NCI-H82 (cell line): ENCODE results near the gene SLIT3.
"Not testable (repeated sequence)": the region's sequence is repeated elsewhere in the genome, so short reads cannot be mapped to it uniquely, and the experiment has no call there.

Experiments
- DNase-seq: peaks from one replicate; lab custom pipeline; 2025; lab: John Stamatoyannopoulos, UW

The SLIT3 gene

DNA sequence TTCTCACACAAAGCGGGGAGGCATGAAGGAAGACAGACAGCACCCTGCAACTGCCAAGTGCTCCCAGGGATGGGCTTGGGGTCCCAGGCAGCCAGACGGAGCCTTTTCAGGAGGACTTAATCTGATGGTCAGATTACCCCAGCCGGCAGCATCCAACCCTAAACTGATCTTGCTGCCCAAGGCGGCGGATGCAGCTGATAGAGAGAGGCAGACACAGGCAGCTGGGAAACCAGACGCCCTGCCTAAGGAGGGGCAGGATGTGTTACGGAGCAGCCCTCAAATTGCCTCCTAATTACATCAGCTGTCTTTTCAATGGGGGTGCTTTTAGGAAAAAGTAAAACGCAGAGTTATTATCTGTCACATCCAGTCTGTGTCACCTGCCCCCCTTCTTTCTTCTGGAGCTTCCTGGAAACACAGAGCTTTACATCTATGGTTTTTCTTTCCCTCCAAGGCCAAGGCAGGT, 530.9 kb downstream of the SLIT3 start:
- DNase-seq = peak; percentile 62

DNA sequence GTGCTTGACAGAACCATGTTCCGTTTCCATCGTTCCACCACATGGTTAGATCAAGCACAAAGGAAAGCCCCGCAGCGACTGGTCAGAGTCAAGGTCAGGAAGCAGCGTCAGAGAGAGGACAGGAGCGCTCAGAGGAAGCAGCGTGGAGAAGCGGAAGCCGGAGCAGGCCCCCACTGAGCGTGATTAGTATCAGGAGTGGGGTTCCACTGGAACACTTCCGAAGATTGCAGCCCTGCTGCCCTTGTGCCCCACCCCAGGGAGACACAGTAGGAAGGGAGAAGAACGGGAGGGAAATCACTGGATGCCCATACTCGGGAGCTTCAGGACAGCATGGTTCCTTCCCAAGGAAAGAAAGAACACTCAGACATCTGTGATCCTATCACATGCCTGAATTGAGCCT, 532.8 kb downstream of the SLIT3 start:
- no peak for DNase-seq

DNA sequence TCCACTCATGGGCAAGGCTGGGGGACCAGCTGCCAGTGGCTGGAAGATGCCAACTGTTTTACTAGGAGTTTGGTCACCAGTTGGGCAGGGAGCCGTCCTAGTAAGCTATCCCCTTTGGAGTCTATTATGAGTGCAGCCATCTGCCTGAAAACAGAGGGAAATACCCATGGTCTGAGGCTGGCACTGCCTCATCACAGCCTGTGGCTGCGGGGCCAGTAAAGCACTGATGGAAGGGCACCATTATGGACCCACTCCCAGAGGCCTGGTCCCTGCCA, 534.6 kb downstream of the SLIT3 start:
- no peak for DNase-seq

DNA sequence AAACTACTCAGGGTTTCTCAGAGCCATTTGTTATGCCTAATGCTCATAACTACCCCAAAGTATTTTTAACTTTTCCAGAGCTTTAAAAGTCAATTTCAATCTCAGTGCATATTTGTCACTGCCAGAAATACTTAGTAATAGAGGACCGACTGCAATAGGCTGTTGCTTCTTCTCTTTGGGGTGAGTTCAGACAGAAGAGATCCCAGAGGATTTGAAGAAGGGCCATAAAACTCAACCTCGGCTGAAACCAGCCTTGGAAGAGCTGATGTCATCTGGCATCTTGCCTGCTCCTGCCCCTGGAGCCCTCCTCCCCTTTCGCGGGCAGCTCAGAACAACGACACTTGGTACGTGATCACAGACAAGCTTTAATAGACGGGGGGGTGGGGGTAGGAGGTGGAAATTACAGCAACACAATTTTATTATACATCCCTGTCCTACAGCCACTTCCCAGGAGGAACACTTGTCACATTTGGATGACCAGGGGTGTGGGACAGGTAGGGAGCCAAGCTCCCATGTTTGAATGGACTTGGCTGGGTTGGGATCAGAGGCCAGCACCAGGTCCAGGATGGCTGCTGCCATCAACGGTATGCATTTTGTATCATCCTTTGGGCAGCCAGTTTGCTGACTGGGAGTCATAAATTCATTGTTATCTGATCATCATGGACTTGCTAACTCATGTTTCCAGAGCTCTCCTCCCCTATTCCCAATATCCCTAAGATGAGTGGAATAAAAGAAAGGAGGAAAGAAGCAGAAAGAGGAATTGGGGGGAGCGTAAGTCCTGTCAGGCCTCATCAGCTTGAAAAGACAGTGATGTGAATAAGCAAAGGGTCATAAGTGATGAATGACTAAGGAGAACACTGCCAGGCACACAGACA, 535.2 kb downstream of the SLIT3 start:
- peak; percentile 38 for DNase-seq

DNA sequence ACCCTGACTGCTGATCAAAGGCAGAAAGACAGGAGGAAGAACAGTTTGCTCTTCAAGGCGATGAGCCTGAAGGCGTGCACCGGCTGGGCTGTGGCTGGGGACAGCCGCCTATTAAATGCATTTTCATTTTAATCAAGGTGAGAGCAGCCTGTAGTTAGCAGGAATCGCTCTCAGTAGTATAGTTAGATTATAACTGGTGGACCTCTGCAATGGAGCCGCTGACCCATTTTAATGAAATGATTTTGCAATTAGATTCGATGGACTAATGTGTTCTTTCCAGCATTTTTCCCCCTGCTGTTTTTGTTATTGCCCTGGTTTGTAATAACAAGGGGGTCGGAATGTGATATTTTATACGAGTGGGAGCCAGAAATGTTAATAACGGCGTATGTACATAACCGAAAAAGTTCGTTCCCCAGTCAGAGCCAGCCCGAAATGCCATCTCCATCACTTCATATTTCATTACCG, 535.8 kb downstream of the SLIT3 start:
- DNase-seq = no peak

DNA sequence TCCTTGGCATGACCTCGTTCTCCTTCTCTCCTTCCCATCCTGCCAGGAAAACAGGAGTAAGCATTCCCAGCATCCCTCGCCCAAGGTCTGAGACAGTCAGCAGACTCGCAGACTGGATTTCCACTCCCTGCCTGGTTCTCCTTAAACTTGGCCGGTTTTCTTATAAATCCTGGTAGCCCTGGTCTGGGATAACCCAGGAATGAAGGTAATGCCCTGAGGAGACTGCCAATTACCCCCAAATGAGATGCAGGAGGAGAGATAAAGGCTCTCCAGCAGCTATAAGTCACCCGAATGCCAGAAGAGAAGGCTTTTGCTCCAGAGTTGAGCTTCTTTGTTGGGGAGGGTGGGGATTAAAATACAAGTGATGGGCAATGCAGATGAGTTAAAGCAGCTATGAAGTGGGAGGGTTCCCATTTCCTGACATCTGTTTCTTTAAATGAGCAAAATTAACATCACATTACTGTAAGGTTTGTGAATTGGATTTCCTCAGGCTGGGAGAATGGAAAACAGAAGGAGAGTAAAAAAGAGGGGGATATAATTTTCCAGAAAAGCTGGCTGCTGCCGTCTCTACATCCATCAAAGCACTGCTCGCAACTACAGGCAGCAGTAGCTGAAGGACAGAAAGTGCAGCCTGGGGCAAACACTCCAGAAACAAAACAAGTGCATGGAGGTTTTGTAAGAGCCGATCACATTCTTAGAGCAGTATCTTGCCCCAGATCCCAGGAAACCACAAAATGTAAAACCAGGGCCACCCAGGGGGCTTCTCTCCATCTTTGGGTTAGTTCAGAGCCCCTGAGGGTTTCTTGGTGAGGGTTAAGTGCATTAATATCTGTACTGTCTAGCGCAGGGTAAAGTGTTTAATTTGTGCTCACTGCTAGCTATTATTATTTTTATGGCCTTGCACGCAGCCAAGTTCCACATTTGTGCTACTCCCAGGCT, 544.2 kb downstream of the SLIT3 start:
- peak; percentile 32 for DNase-seq

DNA sequence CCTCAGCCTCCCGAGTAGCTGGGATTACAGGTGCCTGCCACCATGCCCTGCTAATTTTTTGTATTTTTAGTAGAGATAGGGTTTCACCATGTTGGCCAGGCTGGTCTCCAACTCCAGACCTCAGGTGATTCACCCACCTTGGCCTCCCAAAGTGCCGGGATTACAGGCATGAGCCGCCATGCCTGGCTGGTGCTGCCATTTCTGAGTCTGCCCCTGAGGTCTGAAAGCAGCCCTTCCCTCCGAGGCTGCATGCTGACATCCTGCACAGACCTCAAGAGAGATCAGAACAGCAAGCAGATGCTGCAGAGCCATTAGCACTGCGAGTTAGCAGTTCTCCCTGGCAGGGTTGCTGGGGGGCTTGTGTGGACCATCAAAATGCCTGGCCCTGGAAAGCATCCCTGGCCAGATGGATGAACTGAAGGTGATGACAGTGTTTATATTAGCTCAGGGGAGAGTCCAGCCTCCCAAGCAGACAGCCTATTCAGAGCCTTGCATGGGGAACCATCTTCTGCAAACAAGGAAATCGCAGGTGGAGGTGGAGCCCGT, 545.3 kb downstream of the SLIT3 start:
- DNase-seq = no peak

DNA sequence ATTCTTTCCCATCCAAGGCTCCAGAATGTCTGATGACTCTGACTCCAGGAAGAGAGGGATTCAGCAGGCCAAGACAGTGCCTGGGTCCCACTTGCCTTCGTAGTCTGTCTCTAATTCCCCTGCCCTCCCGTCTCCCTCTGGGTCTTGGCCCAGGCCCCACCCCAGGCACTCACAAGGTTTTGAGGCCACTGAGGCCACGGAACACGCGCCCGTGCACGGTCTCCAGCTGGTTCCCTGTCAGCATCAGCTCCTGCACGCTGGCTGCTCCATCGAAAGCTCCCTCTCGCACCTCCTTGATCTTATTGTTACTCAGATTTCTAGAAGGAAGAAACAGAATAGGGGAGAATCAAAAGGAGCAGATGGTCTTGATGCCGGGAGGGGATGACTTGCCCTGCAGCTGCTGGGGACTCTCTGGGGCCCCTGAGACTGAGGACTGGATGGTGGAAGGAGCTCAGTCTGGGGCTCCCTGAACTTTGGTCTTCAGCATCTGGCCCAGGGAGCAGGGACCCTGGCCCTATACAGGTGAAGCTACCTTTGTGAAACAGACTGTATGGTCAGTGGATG, 547.2 kb downstream of the SLIT3 start:
- no peak for DNase-seq

DNA sequence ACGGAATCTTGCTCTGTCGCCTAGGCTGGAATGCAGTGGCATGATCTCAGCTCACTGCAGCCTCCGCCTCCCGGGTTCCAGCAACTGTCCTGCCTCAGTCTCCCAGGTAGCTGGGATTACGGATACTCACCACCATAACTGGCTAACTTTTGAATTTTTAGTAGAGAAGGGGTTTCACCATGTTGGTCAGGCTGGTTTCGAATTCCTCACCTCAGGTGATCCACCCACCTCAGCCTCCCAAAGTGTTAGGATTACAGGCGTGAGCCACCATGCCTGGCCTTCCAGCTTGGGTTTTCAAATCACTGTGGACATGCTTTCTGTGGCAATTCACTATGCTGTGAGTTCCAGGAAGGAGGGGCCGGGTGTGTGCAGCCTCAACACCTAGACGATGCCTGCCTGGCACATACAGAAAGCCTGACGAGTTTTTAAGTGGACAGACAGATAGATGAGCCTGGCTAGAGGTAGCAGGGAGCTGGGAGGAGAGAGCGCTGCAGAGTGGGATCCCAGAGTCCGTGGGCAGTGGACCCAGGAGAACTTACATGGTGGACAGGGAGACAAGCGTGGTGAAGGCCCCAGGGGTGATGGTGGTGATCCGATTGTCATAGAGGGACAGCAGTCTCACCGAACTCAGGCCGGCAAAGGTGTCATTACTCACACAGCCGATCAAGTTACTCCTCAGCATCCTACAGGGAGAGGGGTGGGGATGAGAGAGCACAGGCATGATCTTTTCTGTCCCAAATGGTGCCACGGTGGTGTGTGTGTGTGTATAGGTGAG, 548.3 kb downstream of the SLIT3 start:
- DNase-seq = no peak

DNA sequence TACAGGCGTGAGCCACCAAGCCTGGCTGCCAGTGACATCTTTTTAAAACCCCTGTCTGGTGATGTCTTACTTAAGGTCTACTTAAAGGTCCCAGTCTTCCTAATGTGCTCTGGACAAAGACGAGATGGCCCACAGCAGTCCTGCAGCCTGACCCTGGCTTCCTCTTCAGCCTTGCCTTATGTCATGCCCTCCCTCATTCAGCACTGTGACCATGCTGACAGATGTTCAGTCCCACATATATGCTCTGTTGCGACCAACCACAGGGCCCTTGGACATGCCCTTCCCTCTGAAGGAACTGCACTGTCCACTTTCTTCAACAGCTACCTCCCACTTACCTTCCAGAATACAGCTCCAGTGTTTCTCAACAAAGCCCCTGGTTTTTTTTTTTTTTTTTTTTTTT, 548.9 kb downstream of the SLIT3 start:
- no peak for DNase-seq

DNA sequence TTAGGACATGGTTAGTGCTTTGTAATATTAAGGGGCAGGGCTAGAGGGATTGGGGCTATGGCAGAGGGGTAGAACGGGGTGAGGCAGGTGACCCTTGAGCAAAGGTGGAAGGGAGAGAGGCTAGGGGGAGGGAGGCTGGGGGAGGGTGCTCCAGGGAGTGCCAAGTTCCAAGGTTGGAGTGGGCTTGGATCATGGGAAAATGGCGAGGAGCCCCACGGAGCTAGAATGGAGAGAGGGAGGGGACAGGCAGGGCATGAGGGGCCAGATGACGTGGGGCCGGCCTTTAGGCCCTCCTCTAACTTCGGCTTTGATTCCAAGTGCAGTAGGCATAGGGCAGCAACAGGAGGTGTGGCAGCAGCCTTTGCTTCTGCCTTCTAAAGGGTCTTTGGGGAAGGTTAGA, 550.0 kb downstream of the SLIT3 start:
- no peak for DNase-seq

DNA sequence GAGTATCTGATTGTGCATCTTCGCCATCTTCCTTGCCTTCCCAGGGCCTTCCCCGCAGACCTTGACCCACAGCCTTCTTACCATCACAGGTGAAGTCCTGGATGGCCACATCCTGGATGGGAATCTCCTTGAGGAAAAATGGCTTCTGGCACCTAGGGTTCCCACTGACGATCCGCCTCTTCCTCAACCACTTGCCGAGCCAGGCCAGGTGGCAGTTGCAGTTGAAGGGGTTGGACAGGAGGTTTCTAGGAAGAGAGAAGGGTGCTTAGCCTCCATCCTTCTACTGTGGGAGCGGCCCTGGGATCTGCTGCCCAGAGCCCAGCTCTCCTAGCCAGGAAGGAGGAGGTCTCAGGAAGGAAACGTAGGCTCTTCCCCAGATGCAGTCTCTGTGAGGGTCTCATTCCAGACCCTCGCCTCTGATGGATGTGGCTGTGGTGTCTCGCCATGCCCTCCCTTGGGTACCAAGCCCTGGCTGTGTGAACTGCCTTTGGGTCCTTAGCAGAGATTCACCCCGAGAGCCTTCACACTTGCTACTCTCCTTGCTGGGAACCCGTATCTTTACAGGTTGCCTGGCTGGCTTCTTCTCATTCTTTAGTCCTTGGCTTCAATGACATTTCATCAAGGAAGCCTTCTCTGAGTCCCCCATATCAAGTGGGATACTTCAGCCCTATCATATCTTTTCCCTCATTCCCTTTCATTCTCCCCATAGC, 551.4 kb downstream of the SLIT3 start:
- DNase-seq = no peak

DNA sequence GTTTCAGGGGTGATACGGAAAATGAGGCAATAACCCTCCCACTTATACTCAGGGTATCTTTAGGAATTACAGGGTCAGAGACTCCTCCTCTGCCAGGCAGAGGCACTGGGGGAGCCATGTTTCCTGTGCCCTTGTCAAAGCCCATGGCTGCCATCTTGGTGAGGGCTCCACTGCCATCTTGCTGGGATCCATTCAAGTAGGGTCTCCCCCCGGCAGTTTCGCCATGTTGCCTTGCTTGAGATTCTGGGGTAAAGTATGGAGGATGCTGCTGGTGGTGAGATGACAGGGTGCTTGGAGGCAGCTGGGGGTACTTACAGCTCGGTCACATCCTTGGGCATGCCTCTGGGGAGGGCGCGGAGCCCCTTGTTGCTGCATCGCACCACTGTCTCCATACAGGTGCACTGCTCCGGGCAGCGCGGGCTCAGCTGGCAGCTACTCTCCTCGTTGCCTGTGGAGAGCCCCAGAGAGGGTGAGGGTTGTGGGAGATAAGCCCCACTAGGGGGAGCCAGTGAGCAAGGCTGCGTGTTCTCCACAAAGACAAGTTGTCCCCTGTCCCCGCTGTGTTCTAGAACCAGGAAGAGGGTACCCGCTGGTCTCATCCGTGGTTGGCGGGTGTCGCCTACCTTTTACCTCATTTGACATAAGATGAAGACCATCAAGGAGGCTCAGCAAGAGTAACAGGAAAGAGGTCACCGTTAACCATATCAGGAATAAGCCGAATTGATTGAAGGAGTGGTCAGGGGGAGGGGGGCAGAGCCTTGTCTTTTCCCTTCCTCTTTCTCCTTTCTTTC, 552.8 kb downstream of the SLIT3 start:
- DNase-seq = peak; percentile 83

DNA sequence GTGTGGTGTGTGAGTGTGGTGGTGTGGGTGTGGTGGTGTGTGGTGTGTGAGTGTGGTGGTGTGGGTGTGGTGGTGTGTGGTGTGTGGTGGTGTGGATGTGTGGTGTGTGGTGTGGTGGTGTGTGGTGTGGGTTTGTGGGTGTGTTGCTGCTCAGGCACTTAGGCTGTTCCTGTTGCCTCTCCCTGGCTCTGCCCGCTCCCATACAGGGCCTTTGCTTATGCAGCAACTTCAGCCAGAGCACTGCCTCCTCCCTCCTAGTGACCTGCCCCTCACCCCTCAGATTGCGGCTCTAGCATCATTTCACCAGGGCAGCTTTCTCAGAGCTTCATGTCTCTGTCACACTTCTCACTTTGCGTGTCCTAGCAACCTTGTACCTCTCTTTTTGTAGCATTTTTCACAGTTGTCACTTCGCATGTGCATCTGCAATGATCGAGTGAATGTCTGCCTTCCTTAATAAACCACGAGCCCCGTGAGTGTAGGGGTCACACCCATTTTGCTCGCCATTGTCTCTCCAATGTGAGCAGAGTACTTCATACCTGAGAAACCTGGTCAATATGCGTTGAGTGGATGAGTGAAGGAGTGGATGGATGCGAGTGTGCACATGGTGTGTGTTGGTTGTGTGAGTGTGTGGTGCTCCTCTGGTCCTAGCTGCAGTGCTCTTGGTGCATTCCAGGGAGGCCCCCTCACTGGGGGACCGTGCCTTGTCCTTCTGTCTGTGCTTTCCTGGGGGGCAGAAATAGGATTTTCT, 553.9 kb downstream of the SLIT3 start:
- DNase-seq = no peak

DNA sequence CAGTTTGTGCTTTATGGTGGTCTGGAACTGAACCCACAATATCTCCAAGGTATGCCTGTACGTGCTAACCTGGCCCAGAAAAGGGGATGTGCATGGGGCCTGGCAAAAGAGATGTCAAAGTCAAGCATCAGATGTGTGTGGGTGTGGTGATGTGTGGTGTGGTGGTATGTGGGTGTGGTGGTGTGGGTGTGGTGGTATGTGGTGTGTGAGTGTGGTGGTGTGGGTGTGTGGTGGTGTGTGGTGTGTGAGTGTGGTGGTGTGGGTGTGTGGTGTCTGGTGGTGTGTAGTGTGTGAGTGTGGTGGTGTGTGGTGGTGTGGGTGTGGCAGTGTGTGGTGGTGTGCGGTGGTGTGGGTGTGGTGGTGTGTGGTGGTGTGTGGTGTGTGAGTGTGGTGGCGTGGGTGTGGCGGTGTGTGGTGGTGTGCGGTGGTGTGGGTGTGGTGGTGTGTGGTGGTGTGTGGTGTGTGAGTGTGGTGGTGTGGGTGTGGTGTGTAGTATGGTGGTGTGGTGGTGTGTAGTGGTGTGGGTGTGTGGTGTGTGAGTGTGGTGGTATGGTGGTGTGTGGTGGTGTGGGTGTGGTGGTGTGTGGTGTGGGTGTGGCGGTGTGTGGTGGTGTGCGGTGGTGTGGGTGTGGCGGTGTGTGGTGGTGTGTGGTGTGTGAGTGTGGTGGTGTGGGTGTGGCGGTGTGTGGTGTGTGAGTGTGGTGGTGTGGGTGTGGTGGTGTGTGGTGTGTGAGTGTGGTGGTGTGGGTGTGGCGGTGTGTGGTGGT, 554.6 kb downstream of the SLIT3 start:
- not testable (repeated sequence) for DNase-seq

DNA sequence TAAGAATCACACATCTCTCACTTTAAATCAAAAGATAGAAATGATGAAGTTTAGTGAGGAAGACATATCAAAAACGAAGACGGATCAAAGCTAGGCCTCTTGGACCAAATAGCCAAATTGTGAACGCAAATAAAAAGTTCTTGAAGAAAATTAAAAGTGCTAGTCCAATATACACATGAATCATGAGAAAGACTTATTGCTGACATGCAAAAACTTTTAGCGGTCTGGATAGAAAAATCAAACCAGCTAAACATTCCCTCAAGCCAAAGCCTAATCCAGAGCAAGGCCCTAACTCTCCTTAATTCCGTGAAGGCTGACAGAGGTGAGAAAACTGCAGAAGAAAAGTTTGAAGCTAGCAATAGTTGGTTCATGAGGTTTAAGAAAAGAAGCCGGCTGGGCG, 557.3 kb downstream of the SLIT3 start:
- no peak for DNase-seq

DNA sequence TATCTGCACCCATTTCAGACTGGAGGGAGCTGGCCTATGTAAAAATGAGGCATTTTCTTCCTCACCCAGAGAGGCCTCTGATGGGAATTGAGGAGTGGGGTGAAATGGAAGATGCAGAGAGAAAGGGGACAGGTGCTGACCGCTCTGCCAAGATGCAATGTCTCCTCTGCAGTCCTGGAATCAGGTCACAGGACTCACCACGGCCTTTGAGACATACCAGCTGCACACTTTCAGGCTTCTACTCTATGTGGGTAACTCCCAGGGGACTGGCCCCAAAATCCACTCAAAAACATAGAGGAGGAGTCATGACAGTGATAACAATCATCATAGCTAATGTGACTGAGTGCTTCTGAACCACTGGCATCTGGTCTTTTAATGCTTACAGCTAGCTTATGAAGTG, 558.6 kb downstream of the SLIT3 start:
- DNase-seq = not testable (repeated sequence)

DNA sequence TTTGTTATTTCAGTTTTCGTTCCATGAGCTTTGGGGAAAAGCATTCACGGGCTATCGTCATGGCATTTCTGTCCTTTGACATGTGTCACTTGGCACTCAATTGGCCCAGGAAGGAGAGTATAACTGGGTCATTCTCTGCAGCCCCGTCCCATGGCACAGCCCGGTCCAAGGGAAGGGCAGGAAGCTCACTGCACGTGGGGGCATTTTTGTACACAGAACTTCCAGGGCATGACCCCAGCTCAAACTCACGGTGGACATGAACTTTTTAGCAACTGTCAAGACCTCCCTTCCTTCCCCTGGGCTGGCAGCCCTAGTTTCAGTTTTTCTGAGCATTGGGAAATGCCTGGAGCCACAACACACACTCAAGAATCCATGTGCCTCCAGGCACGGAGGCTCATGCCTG, 560.1 kb downstream of the SLIT3 start:
- no peak for DNase-seq
